Muscle layer of duodenum (tissue), 2 donors: ENCODE measurements around the gene PCSK5.

Experiments used
- H3K27ac ChIP-seq: one replicate; pipeline ENCODE4 v1.7.0; 2013; ENCODE audit warnings: mild to moderate bottlenecking, low read length
- H3K27me3 ChIP-seq: one replicate; pipeline ENCODE4 v1.7.0; 2013; ENCODE audit warnings: low read depth, mild to moderate bottlenecking, control low read depth, low read length
- H3K36me3 ChIP-seq, 2 donors: one replicate each; pipeline ENCODE4 v1.7.0; 2013; ENCODE audit warnings: low read length in 2 of 2, control low read depth in 1 of 2, mild to moderate bottlenecking in 1 of 2; ENCODE audit not compliant: insufficient read depth in 2 of 2, control insufficient read depth in 1 of 2
- H3K4me1 ChIP-seq, 2 donors: one replicate each; pipeline ENCODE4 v1.7.0; 2013; ENCODE audit warnings: low read length in 2 of 2, mild to moderate bottlenecking in 2 of 2, control low read depth in 1 of 2, moderate library complexity in 1 of 2; ENCODE audit not compliant: insufficient read depth in 2 of 2, control insufficient read depth in 1 of 2
- H3K4me3 ChIP-seq, 2 donors: one replicate each; pipeline ENCODE4 v1.7.0; 2013; ENCODE audit warnings: low read length in 2 of 2, low read depth in 1 of 2, mild to moderate bottlenecking in 1 of 2
- H3K9me3 ChIP-seq, 2 donors: one replicate each; pipeline ENCODE4 v1.7.0; 2013; ENCODE audit warnings: low read length in 2 of 2, control low read depth in 1 of 2, mild to moderate bottlenecking in 1 of 2; ENCODE audit not compliant: control insufficient read depth in 1 of 2
- donor health status: healthy.

The PCSK5 gene

DNA sequence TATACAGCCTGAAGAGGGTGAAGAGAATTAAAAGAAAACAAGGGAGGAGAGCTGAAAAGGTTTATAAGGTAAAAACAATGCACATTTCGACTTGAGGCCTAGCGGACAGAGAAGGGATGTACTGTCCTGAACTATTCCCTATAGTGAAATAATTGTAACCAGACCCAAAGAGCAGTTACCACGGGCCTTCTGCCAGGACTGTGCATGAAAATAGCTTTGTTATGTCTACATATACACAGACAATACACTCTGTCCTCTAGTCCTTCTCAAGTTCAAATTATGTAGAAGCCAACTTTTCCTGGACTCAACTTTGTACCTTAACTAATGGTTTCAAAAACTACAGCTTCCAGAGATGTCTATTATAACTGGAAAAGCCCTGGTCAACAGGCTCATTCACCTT lies 223.7 kb downstream of the PCSK5 start:
- no peaks in the 10 kb centered on the region for H3K27me3 ChIP-seq
- H3K9me3 ChIP-seq = no peaks in the 10 kb centered on the region
- H3K4me3 ChIP-seq = no peak overlapping the region
- no peak overlapping the region for H3K27ac ChIP-seq
- no peaks in the 10 kb centered on the region for H3K36me3 ChIP-seq
- H3K4me1 ChIP-seq = peaks cover 0 to 10% of the 10 kb centered on the region in 2 donors

DNA sequence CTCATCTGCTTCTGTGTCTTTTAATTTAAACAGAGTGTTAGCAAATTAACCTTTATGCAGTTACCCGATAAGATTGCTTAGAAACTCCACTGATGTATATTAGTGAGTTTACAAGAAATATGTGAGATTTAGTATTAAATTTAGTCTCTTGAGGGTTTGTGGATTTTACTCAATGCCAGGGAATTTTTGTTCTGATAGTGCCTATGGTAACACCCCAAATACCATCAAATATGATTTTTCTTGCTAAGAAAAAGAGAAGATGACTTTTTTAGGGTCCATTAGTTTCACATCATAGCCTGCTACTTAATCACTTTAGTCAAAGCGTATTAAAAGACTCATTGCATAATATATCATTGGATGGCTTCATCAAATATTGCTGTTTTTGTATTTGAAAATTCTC lies 224.9 kb downstream of the PCSK5 start:
- H3K27me3 ChIP-seq = no peaks in the 10 kb centered on the region
- no peaks in the 10 kb centered on the region for H3K36me3 ChIP-seq
- H3K9me3 ChIP-seq = no peaks in the 10 kb centered on the region
- H3K4me3 ChIP-seq = no peak overlapping the region
- H3K27ac ChIP-seq = no peak overlapping the region
- H3K4me1 ChIP-seq = peaks cover 0 to 10% of the 10 kb centered on the region in 2 donors

DNA sequence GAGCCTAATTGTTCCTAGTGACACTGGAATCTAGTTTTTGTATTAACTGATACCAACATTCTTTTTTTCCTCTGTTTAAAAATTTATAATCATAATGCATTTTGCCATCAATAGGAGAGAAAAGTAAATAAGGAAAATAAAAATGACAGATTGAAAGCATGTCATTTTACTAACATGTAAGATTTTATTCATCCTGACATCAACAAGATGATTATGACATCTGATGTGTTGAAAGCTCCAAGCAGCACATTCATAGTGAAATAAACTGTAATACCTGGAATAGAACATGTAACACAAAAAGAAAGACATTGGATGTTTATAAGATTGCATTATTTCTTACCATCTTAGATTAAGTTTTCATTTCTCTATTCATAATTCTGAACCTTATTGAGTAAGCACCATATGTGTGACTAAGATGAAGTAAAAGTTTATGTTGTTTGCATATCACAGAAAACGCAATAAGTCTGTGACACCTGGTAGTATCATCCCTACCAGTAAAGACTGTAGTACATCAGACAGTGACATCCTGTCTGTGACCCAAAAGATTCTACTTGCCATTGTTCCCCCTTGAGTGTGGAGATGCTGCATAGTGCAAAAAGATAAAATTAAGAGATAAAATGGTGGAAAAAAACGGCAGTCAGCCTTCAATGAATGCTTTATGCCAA lies 225.6 kb downstream of the PCSK5 start:
- H3K27ac ChIP-seq = no peak overlapping the region

DNA sequence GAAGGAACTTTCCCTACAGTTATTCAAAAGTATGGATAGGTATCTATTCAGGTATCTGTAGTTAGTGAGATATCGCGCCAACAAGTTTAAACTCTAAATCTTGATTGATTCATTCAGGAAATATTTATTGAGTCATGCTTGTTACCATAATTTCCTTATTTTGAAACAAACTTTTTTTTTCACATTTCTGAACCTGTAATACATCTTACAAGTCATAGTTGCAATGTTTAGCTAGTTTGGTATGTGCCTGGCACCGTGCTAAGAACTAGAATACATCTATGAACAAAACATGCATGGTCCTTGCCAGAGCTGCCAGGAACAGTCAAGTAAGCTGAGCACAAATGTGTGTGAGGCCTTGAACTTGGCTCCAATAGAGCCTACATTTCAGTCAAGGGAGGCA lies 226.4 kb downstream of the PCSK5 start:
- Histone ChIP-seq H3K27me3 (no peaks in the 10 kb centered on the region), H3K4me3 (no peak overlapping the region), H3K4me1 (peaks cover 0 to 10% of the 10 kb centered on the region in 2 donors), H3K36me3 (no peaks in the 10 kb centered on the region), H3K9me3 (no peaks in the 10 kb centered on the region), H3K27ac (no peak overlapping the region)

More for the DNA sequence above, 225.6 kb downstream of the PCSK5 start:
- Histone ChIP-seq H3K4me3 (no peak overlapping the region), H3K9me3 (no peaks in the 10 kb centered on the region), H3K4me1 (peaks cover 0 to 10% of the 10 kb centered on the region in 2 donors), H3K27me3 (no peaks in the 10 kb centered on the region), H3K36me3 (no peaks in the 10 kb centered on the region)

DNA sequence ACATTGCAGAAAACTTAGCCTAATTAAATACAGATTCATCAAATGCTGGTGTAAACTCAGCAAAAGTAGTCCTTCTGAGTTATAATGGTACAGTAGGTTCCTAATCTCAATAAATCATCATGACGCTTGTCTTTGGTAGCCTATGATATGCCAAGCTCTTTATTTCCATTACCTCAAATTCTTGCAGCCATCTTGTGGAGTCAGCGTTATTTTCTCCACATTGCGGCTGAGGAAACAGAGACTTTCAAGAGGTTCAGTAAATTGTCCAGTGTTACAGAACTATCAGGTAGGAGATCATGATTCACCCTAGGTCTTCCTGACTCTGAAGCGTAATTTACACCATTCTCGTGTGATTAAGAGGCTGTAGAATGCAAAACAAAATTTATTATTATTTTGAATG lies 237.2 kb downstream of the PCSK5 start:
- Histone ChIP-seq H3K4me3 (no peak overlapping the region), H3K36me3 (peaks cover 0 to 8% of the 10 kb centered on the region in 2 donors), H3K27ac (no peak overlapping the region), H3K27me3 (no peaks in the 10 kb centered on the region), H3K9me3 (no peaks in the 10 kb centered on the region), H3K4me1 (no peaks in the 10 kb centered on the region)

DNA sequence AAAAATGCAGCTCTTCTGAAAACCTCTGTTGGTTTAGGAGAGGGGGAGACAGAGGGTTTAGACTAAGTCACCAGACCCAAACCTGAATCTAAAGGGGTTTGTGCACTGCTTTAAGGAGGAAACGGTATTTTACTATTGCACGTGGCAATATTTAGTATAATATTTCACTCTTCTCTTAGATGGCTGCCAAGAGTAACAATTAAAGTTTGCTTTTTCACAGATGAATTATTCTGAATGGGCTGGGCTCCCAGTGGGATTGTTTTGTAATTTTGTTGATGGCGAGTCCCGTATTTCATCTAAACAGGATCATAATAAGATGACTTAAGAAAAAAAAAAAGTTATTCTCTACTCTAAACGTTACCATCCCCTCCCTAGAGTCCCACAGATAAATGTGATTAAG lies 245.4 kb downstream of the PCSK5 start:
- H3K4me3 ChIP-seq = no peak overlapping the region
- no peak overlapping the region for H3K27ac ChIP-seq

DNA sequence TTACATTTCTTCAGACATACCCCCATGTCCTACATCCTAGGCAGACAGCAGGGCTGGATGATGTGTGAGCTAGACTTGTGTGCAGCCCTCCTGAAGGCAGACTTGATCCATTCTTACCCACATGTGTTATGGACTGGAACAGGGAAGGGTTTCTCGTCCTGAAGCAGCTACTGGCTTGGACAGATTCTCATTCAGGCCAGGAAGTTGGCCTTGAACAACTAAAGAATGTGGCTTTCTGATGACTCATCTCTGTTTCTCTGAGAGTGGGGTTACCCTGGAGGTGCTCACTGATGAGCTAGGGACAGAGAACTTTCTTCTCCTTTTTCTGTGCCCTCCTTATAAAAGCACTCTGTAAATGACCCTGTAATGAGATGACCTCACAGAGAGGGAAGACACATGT lies 246.5 kb downstream of the PCSK5 start:
- Histone ChIP-seq H3K4me1 (no peaks in the 10 kb centered on the region), H3K9me3 (no peaks in the 10 kb centered on the region), H3K4me3 (no peak overlapping the region), H3K27ac (no peak overlapping the region), H3K27me3 (no peaks in the 10 kb centered on the region), H3K36me3 (no peaks in the 10 kb centered on the region)

More for the DNA sequence above, 245.4 kb downstream of the PCSK5 start:
- Histone ChIP-seq H3K4me1 (no peaks in the 10 kb centered on the region), H3K36me3 (no peaks in the 10 kb centered on the region), H3K9me3 (no peaks in the 10 kb centered on the region), H3K27me3 (no peaks in the 10 kb centered on the region)

DNA sequence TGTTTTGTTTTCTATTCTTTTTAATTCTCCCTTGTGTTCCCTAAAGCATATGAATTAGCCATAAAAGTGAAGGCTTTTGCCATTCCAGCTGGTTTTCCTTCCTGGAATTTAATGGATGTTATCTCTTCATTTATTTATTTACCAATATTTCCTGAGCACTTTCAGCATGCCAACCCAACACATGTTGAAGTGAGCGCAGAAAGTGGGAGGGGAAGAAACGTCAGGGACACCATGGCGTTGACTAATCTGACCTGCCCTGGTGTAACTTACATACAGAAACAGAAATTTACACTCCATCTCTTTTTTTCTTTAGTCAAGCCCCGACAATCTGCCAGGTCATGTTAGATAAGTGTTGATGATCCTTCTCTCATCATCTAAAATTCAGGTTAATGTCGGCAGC lies 247.5 kb downstream of the PCSK5 start:
- H3K4me1 ChIP-seq = no peaks in the 10 kb centered on the region
- H3K9me3 ChIP-seq = no peaks in the 10 kb centered on the region
- no peak overlapping the region for H3K27ac ChIP-seq
- no peaks in the 10 kb centered on the region for H3K36me3 ChIP-seq
- no peak overlapping the region for H3K4me3 ChIP-seq
- no peaks in the 10 kb centered on the region for H3K27me3 ChIP-seq

DNA sequence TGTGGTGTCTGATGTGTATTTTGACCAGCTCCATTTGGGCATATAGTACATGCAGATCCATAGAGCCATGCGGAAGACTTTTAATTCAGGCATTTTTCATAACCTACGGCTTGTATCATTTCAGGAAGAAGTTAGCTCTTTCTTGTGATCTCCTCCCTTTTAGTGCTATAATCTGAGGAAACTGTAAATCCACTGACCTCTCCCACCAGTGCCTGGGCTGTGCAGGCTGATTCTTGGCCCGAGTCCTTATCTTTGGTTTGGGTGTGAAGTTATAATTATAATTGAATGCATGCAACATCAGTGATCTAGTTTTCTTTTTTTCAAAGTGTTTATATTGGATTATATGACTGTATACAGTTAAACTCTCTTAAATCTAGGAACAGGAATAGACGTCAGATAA lies 247.9 kb downstream of the PCSK5 start:
- Histone ChIP-seq H3K36me3 (no peaks in the 10 kb centered on the region), H3K4me1 (no peaks in the 10 kb centered on the region)

DNA sequence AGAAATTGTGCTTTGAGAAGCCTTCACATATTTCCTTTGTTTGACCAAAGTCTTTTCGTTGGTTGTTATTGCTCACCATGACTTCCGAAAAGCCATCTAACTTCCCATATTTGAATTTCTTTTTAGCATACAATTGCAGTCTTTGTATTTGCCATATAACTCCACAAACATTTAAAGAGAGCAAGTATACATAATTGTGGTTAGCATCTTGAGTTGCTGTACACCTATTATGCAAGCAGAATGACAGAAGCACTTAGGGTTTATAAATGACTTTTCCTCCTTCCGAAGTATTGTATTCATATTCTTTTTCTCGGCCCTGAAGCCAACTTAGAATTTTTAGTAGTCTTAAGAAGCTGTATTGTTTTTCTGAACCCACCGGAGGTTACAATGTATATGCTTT lies 253.4 kb downstream of the PCSK5 start:
- Histone ChIP-seq H3K27me3 (no peaks in the 10 kb centered on the region), H3K36me3 (no peaks in the 10 kb centered on the region), H3K4me1 (no peaks in the 10 kb centered on the region), H3K9me3 (no peaks in the 10 kb centered on the region), H3K4me3 (no peak overlapping the region), H3K27ac (no peak overlapping the region)

More for the DNA sequence above, 247.9 kb downstream of the PCSK5 start:
- Histone ChIP-seq H3K27ac (no peak overlapping the region), H3K27me3 (no peaks in the 10 kb centered on the region), H3K4me3 (no peak overlapping the region), H3K9me3 (no peaks in the 10 kb centered on the region)

DNA sequence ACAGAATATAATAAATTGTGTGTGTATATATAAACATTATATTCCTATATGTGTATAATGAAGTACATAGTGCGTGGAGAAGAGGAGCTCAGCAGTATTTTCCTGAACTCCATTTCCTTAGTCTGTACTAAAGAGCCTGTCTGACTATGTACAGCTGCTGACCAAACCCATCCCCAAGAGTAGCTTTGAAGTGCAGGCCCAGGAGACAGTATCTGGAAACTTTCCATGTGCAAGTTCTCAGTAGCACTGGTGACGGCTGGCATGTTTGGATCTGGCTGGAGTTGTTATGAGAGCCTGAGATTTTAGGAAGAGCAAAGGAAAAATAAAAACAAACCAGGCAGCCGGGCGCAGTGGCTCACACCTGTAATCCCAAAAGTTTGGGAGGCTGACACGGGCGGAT lies 259.5 kb downstream of the PCSK5 start:
- Histone ChIP-seq H3K9me3 (no peaks in the 10 kb centered on the region), H3K4me3 (no peak overlapping the region), H3K36me3 (no peaks in the 10 kb centered on the region), H3K27me3 (no peaks in the 10 kb centered on the region), H3K27ac (no peak overlapping the region), H3K4me1 (no peaks in the 10 kb centered on the region)

DNA sequence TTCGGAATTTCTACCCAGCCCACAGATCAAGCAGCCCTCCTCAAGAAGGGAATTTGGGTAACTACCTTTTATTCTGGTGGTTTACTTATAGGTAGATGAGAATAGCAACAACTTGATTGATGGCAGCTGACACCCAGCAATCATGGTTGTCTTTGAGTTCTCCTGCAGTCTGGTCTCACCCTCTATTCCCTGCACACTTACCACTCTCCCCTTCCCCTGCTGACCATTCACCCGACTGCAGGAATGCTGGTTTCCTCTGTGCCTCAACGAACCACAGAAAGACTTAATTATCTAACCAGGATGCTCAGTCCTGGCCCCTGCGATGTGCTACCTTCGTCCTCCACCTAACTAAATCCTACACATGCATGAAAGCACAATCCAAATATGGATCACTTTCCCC lies 260.8 kb downstream of the PCSK5 start:
- no peak overlapping the region for H3K27ac ChIP-seq
- no peaks in the 10 kb centered on the region for H3K36me3 ChIP-seq
- H3K27me3 ChIP-seq = no peaks in the 10 kb centered on the region
- H3K9me3 ChIP-seq = no peaks in the 10 kb centered on the region
- no peaks in the 10 kb centered on the region for H3K4me1 ChIP-seq
- no peak overlapping the region for H3K4me3 ChIP-seq
